Loucy (cell line): ENCODE data around the gene TSPAN33.
"Not testable (repeated sequence)": the region's sequence is repeated elsewhere in the genome, so short reads cannot be mapped to it uniquely, and the experiment has no call there.

ENCODE experiments used
- H2AFZ ChIP-seq: fragments of 200-600 bp; sonication (generic); 2 replicates; pipeline ENCODE4 v1.6.0; 2016; ENCODE audit warnings: antibody characterized with exemption, mild to moderate bottlenecking, low read length, moderate library complexity
- H3F3A ChIP-seq: fragments of 200-600 bp; 2 replicates; pipeline ENCODE4 v1.6.0; 2016; ENCODE audit warnings: antibody characterized with exemption, low read depth, mild to moderate bottlenecking
- H3K27me3 ChIP-seq: fragments of 200-600 bp; sonication (generic); 2 replicates; pipeline ENCODE4 v1.6.1; 2014; ENCODE audit warnings: low read length, mild to moderate bottlenecking; ENCODE audit not compliant: insufficient read depth, poor library complexity, severe bottlenecking
- H3K36me3 ChIP-seq: fragments of 200-600 bp; sonication (generic); 2 replicates; pipeline ENCODE4 v1.6.1; 2016; ENCODE audit warnings: low read length; ENCODE audit not compliant: insufficient read depth
- H3K4me1 ChIP-seq: fragments of 200-600 bp; sonication (generic); 2 replicates; pipeline ENCODE4 v1.5.1; 2014; ENCODE audit warnings: low read length, mild to moderate bottlenecking; ENCODE audit not compliant: insufficient read depth, poor library complexity, severe bottlenecking
- H3K4me2 ChIP-seq: fragments of 200-600 bp; sonication (generic); 2 replicates; pipeline ENCODE4 v1.6.0; 2014; ENCODE audit warnings: antibody characterized with exemption, low read length, low read depth, mild to moderate bottlenecking; ENCODE audit not compliant: poor library complexity, severe bottlenecking
- H3K4me3 ChIP-seq: fragments of 200-600 bp; sonication (generic); 2 replicates; pipeline ENCODE4 v1.5.1; 2014; ENCODE audit warnings: low read length, mild to moderate bottlenecking, mixed read lengths; ENCODE audit not compliant: poor library complexity, severe bottlenecking
- H3K79me2 ChIP-seq: fragments of 200-600 bp; sonication (generic); 2 replicates; pipeline ENCODE4 v1.6.1; 2014; ENCODE audit warnings: low read length; ENCODE audit not compliant: insufficient read depth
- H3K9ac ChIP-seq: fragments of 200-600 bp; sonication (generic); 2 replicates; pipeline ENCODE4 v1.6.0; 2014; ENCODE audit warnings: mild to moderate bottlenecking, low read depth, low read length, moderate library complexity; ENCODE audit not compliant: poor library complexity, severe bottlenecking
- H3K9me2 ChIP-seq: fragments of 200-600 bp; sonication (generic); replicated peaks from 2 replicates; pipeline ENCODE4 v1.6.1; 2016; ENCODE audit warnings: low read depth, low read length, mixed read lengths
- H3K9me3 ChIP-seq: fragments of 200-600 bp; sonication (generic); 2 replicates; pipeline ENCODE4 v1.6.1; 2014; ENCODE audit warnings: mild to moderate bottlenecking, antibody characterized with exemption, low read length, low read depth; ENCODE audit not compliant: insufficient read depth
- H4K20me1 ChIP-seq: fragments of 200-600 bp; sonication (generic); 2 replicates; pipeline ENCODE4 v1.6.0; 2014; ENCODE audit warnings: antibody characterized with exemption, low read length, mild to moderate bottlenecking; ENCODE audit not compliant: insufficient read depth, poor library complexity, severe bottlenecking
- CTCF ChIP-seq: fragments of 200-600 bp; sonication (generic); conservative IDR thresholded peaks from 2 replicates; pipeline ENCODE4 v1.5.1; 2014; ENCODE audit warnings: mild to moderate bottlenecking, antibody characterized with exemption, low read length
- EZH2phosphoT487 ChIP-seq: fragments of 200-600 bp; IDR thresholded peaks from 2 replicates; pipeline ENCODE4 v1.6.1; 2018; ENCODE audit warnings: antibody characterized with exemption, mild to moderate bottlenecking, moderate library complexity, borderline replicate concordance

The TSPAN33 gene

GRCh38 chr7:129169686-129170440 is 25.4 kb downstream of the TSPAN33 start:
- Histone ChIP-seq H3K79me2 (no peaks in the 10 kb centered on the region), H3K9me3 (no peaks in the 10 kb centered on the region), H3K4me3 (no peak overlapping the region), H3F3A (no peaks in the 10 kb centered on the region), H3K4me2 (no peak overlapping the region), H2AFZ (no peak overlapping the region), H3K36me3 (no peaks in the 10 kb centered on the region), H3K9ac (no peak overlapping the region), H3K9me2 (no peaks in the 10 kb centered on the region), H3K27me3 (no peaks in the 10 kb centered on the region), H3K4me1 (no peaks in the 10 kb centered on the region), H4K20me1 (no peaks in the 10 kb centered on the region)
- TF ChIP-seq CTCF = no peak
- TF ChIP-seq EZH2phosphoT487 = no peak

GRCh38 chr7:129170441-129171021 is 26.0 kb downstream of the TSPAN33 start:
- Histone ChIP-seq H2AFZ (no peak overlapping the region), H3K27me3 (no peaks in the 10 kb centered on the region), H3K9ac (no peak overlapping the region), H3K9me3 (no peaks in the 10 kb centered on the region), H4K20me1 (no peaks in the 10 kb centered on the region), H3K4me1 (no peaks in the 10 kb centered on the region), H3K79me2 (no peaks in the 10 kb centered on the region), H3K4me2 (no peak overlapping the region), H3F3A (no peaks in the 10 kb centered on the region), H3K4me3 (no peak overlapping the region), H3K9me2 (no peaks in the 10 kb centered on the region), H3K36me3 (no peaks in the 10 kb centered on the region)
- TF ChIP-seq CTCF (no peak), EZH2phosphoT487 (no peak)

- not testable (repeated sequence) for H2AFZ ChIP-seq, H3K4me1 ChIP-seq, H3K27me3 ChIP-seq, H3K4me3 ChIP-seq, H3K79me2 ChIP-seq, H3K36me3 ChIP-seq, H3K4me2 ChIP-seq, H3K9me2 ChIP-seq, H3K9ac ChIP-seq, H3K9me3 ChIP-seq, H4K20me1 ChIP-seq, H3F3A ChIP-seq
These were observed 29.4 kb downstream of the TSPAN33 start for GRCh38 chr7:129173861-129174260.
